Smooth muscle cell (in vitro differentiated cells): Measurements from ENCODE around the gene GCC1. TPM values are rescaled to one million over a fixed set of nuclear protein-coding genes. Genes with fewer than 3 reads are reported as not detected.
"Not testable (repeated sequence)": the region's sequence is repeated elsewhere in the genome, so short reads cannot be mapped to it uniquely, and the experiment has no call there.

Source experiments
- DNase-seq: peaks from one replicate; lab custom pipeline; 2025; ENCODE audit not compliant: unreplicated experiment; lab: John Stamatoyannopoulos, UW
- H2AFZ ChIP-seq: fragments of 200-600 bp; sonication (generic); 2 replicates; pipeline ENCODE4 v1.6.0; 2016; ENCODE audit warnings: antibody characterized with exemption, low read depth, mild to moderate bottlenecking
- H3F3A ChIP-seq: fragments of 200-600 bp; sonication (generic); 2 replicates; pipeline ENCODE4 v1.6.0; 2017; ENCODE audit warnings: antibody characterized with exemption, low read depth
- H3K27ac ChIP-seq: fragments of 200-600 bp; sonication (generic); 2 replicates; pipeline ENCODE4 v1.5.1; 2016; ENCODE audit warnings: low read depth, mild to moderate bottlenecking
- H3K27me3 ChIP-seq: fragments of 200-600 bp; sonication (generic); 2 replicates; pipeline ENCODE4 v1.6.1; 2016; ENCODE audit warnings: low read depth, mild to moderate bottlenecking
- H3K36me3 ChIP-seq: fragments of 200-600 bp; sonication (generic); 2 replicates; pipeline ENCODE4 v1.5.1; 2016; ENCODE audit warnings: low read depth
- H3K4me1 ChIP-seq: fragments of 200-600 bp; sonication (generic); 2 replicates; pipeline ENCODE4 v1.5.1; 2016; ENCODE audit warnings: low read depth
- H3K4me2 ChIP-seq: fragments of 200-600 bp; sonication (generic); 2 replicates; pipeline ENCODE4 v1.6.0; 2016; ENCODE audit warnings: mild to moderate bottlenecking
- H3K4me3 ChIP-seq: fragments of 200-600 bp; sonication (generic); 2 replicates; pipeline ENCODE4 v1.5.1; 2016; ENCODE audit warnings: mild to moderate bottlenecking
- H3K79me2 ChIP-seq: fragments of 200-600 bp; sonication (generic); 2 replicates; pipeline ENCODE4 v1.6.0; 2016; ENCODE audit warnings: low read depth, mild to moderate bottlenecking
- H3K9ac ChIP-seq: fragments of 200-600 bp; sonication (generic); 2 replicates; pipeline ENCODE4 v1.6.0; 2016; ENCODE audit warnings: low read depth
- H3K9me3 ChIP-seq: fragments of 200-600 bp; sonication (generic); replicated peaks from 2 replicates; pipeline ENCODE4 v1.5.1; 2016; ENCODE audit warnings: low read depth
- H4K20me1 ChIP-seq: fragments of 200-600 bp; sonication (generic); 2 replicates; pipeline ENCODE4 v1.6.0; 2016; ENCODE audit warnings: low read depth
- WGBS: methylation state at CpG from one replicate; pipeline ENCODE4 v1.1.7; 2016; ENCODE audit warnings: low lambda C conversion rate; 5-methylcytosine and 5-hydroxymethylcytosine counted together
- polyA plus RNA-seq: library from polyadenylated mRNA; unstranded; fragments of >200 nt; fragmentation: Nextera tagmentation; extraction: Ambion mirVana; gene quantifications from 2 replicates; pipeline ENCODE4 v1.2.1, GENCODE V29; 2016
- total RNA-seq: library from RNA; depleted of rRNA; stranded (reverse); fragments of >200 nt; gene quantifications from 2 replicates; pipeline ENCODE4 v1.2.3, GENCODE V29; 2014
- TF ChIP-seq, protein P1 (sequence below): fragments of 200-600 bp; sonication (generic); IDR thresholded peaks from 2 replicates; pipeline ENCODE4 v1.5.1; 2017; ENCODE audit warnings: borderline replicate concordance, mild to moderate bottlenecking, antibody characterized with exemption; ENCODE audit not compliant: insufficient read depth, poor library complexity, severe bottlenecking

Gene GCC1
- total and polyA plus RNA-seq, 2 experiments from 2014 or later, result 14.2 to 15.6 TPM

- TF ChIP-seq, protein P1, sequence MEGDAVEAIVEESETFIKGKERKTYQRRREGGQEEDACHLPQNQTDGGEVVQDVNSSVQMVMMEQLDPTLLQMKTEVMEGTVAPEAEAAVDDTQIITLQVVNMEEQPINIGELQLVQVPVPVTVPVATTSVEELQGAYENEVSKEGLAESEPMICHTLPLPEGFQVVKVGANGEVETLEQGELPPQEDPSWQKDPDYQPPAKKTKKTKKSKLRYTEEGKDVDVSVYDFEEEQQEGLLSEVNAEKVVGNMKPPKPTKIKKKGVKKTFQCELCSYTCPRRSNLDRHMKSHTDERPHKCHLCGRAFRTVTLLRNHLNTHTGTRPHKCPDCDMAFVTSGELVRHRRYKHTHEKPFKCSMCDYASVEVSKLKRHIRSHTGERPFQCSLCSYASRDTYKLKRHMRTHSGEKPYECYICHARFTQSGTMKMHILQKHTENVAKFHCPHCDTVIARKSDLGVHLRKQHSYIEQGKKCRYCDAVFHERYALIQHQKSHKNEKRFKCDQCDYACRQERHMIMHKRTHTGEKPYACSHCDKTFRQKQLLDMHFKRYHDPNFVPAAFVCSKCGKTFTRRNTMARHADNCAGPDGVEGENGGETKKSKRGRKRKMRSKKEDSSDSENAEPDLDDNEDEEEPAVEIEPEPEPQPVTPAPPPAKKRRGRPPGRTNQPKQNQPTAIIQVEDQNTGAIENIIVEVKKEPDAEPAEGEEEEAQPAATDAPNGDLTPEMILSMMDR, result no peak
- DNase-seq, result no peak
Observed at GRCh38 chr7:127546313-127546712, 39.1 kb downstream of the GCC1 start.

DNA sequence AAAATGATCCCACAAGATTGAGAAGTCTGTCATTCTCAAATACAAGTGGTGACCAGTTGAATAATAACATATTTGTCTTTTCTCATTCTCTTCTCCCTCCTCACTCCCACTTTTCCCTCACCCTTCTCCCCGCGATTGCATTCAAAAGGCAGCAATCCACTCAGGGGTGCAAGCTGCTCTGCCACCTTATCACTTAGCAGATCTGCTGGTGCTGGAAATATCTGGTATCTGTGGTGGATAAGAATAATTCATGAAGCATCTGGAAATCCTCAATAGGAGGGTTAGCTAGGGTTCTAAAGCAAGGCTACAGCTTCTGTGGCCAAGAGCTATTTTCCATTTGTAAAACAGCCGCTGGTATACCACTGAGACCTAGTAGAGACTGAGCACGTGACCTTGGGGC lies 43.8 kb downstream of the GCC1 start:
- peaks cover 21% of the 10 kb centered on the region for H3K27me3 ChIP-seq
- TF ChIP-seq, protein P1, result no peak
- WGBS, result 85% methylated on average over 4 of the region's 4 CpGs
- H3K9ac ChIP-seq, result no peak overlapping the region
- H3K4me2 ChIP-seq, result no peak overlapping the region
- no peaks in the 10 kb centered on the region for H4K20me1 ChIP-seq
- H3K79me2 ChIP-seq, result no peaks in the 10 kb centered on the region
- no peak for DNase-seq
- H3K27ac ChIP-seq, result no peak overlapping the region
- peaks cover 8% of the 10 kb centered on the region for H3K4me1 ChIP-seq
- H2AFZ ChIP-seq, result no peak overlapping the region
- H3K4me3 ChIP-seq, result no peak overlapping the region
- no peaks in the 10 kb centered on the region for H3F3A ChIP-seq
- H3K9me3 ChIP-seq, result no peaks in the 10 kb centered on the region
- H3K36me3 ChIP-seq, result no peaks in the 10 kb centered on the region

More at GRCh38 chr7:127546313-127546712, 39.1 kb downstream of the GCC1 start:
- no peak overlapping the region for H3K4me2 ChIP-seq
- no peak overlapping the region for H3K4me3 ChIP-seq
- WGBS, result 80% methylated on average over 1 of the region's 1 CpG
- H3K27me3 ChIP-seq, result no peaks in the 10 kb centered on the region
- H3K9ac ChIP-seq, result no peak overlapping the region
- no peak overlapping the region for H3K27ac ChIP-seq
- H3K4me1 ChIP-seq, result no peaks in the 10 kb centered on the region
- no peaks in the 10 kb centered on the region for H3K9me3 ChIP-seq
- H2AFZ ChIP-seq, result no peak overlapping the region
- H3K79me2 ChIP-seq, result no peaks in the 10 kb centered on the region
- no peaks in the 10 kb centered on the region for H4K20me1 ChIP-seq
- H3K36me3 ChIP-seq, result no peaks in the 10 kb centered on the region
- H3F3A ChIP-seq, result no peaks in the 10 kb centered on the region

- not testable (repeated sequence) for H3K27ac ChIP-seq, H3K79me2 ChIP-seq, DNase-seq, H3K4me3 ChIP-seq, H4K20me1 ChIP-seq, H3K4me2 ChIP-seq, H2AFZ ChIP-seq, H3F3A ChIP-seq, H3K36me3 ChIP-seq, H3K9ac ChIP-seq, H3K9me3 ChIP-seq
- Histone ChIP-seq H3K4me1 (peaks cover 19% of the 10 kb centered on the region), H3K27me3 (peaks cover 31% of the 10 kb centered on the region)
- 93% methylated on average over 10 of the region's 10 CpGs for WGBS
Observed at GRCh38 chr7:127540461-127540860, 44.9 kb downstream of the GCC1 start.

DNA sequence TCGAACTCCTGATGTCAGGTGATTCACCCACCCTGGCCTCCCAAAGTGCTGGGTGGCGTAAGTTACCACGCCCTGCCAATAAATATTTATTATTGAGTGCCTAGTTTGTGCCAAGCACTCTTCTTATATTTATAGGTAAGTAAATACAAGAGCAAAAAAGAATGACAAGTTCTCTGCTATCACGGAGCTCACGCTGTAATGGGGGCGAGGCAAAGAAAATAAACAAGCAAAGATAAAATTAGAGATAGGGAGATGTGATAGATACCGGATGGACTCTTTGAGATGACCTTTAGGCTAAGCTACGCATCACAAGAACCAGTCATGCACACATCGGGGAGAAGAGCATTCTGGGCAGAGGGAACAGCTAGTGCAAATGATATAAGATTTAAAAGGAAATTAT lies 46.3 kb downstream of the GCC1 start:
- Histone ChIP-seq H3K4me1 (peaks cover 27% of the 10 kb centered on the region), H3K4me3 (no peak overlapping the region), H3K27ac (no peak overlapping the region), H3F3A (no peaks in the 10 kb centered on the region), H3K36me3 (no peaks in the 10 kb centered on the region), H3K9ac (no peak overlapping the region), H3K9me3 (no peaks in the 10 kb centered on the region), H3K4me2 (no peak overlapping the region), H3K79me2 (no peaks in the 10 kb centered on the region), H3K27me3 (peaks cover 38% of the 10 kb centered on the region), H2AFZ (no peak overlapping the region), H4K20me1 (no peaks in the 10 kb centered on the region)
- 94% methylated on average over 9 of the region's 9 CpGs for WGBS
- TF ChIP-seq, protein P1, result no peak
- DNase-seq, result no peak
